HFF-Myc (cell line): Measurements from ENCODE around the gene MRPL21.

ENCODE experiments used
- DNase-seq: peaks from one replicate; pipeline ENCODE4 v3.0.0-alpha.2; 2011; ENCODE audit warnings: low read depth; ENCODE audit errors: extremely low read depth
- H3K4me3 ChIP-seq: replicated peaks from 2 replicates; pipeline ENCODE4 v1.5.1; 2011; ENCODE audit warnings: low read depth, mild to moderate bottlenecking, control low read depth, low read length
- CTCF ChIP-seq: IDR thresholded peaks from 2 replicates; pipeline ENCODE4 v1.5.1; 2012; ENCODE audit warnings: mild to moderate bottlenecking, low read depth, low read length, control low read depth; ENCODE audit errors: missing control alignments

The MRPL21 gene

GRCh38 chr11:68946416-68947090 lies 42.9 kb upstream of the MRPL21 start:
- DNase-seq: peak; percentile 32
- no peak for TF ChIP-seq CTCF
- H3K4me3 ChIP-seq: no peak overlapping the region

- DNase-seq: no peak
- no peak for TF ChIP-seq CTCF
- H3K4me3 ChIP-seq: no peak overlapping the region
These were observed 39.2 kb upstream of the MRPL21 start for GRCh38 chr11:68942751-68943271.

DNA sequence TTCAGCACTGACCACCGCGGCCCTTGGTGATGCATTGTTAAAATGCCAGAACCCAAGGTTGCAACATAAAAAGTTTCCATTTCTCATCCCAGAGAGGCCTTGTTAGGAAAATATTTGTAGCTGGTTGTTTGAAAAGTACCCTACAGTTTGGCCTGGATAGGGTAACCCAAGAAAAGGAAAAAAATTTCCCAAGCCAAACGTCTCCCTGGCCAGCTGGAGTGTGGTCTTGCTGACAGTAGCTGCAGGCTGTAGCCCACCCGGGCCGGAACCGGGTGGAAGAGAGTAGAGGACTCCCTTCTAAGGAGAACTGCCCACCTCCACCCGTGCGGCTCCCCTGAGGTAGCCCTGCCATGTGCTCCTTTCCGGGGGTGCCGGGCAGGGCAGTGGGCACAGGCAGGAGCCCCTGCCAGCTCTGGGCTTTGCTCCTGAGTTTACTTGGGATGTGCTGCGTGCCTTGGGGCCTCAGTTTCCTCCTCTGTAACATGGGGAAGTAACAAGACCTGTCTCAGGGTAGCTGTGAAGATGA lies 38.5 kb upstream of the MRPL21 start:
- no peak for DNase-seq
- no peak for TF ChIP-seq CTCF
- H3K4me3 ChIP-seq: no peak overlapping the region

- no peak overlapping the region for H3K4me3 ChIP-seq
- TF ChIP-seq CTCF: no peak
- DNase-seq: no peak
These were observed 37.9 kb upstream of the MRPL21 start for GRCh38 chr11:68941324-68942094.

GRCh38 chr11:68940651-68941323 lies 37.2 kb upstream of the MRPL21 start:
- TF ChIP-seq CTCF: no peak
- DNase-seq: no peak
- no peak overlapping the region for H3K4me3 ChIP-seq
